Sigmoid colon (tissue), 4 donors: Measurements from ENCODE around the gene GPC3.

Experiments
- POLR2A ChIP-seq, 2 donors: fragments of 450-650 bp; IDR thresholded peaks; one replicate each; pipeline ENCODE4 v1.6.1; 2016; ENCODE audit warnings: antibody characterized with exemption in 2 of 2, mild to moderate bottlenecking in 2 of 2, moderate library complexity in 2 of 2
- POLR2AphosphoS5 ChIP-seq, 4 donors: sonication (generic); formaldehyde crosslinking; IDR thresholded peaks; one replicate each; pipeline ENCODE4 v1.6.1; 2017; ENCODE audit warnings: antibody characterized with exemption in 4 of 4
- TF ChIP-seq, protein P1 (sequence below), 4 experiments: fragments of 450-650 bp in 3 of 4; fragments of 200-600 bp in 1 of 4; IDR thresholded peaks; one replicate each; pipeline ENCODE4 v1.5.1; 2016 to 2019; ENCODE audit warnings: antibody characterized with exemption in 4 of 4, mild to moderate bottlenecking in 3 of 4, moderate library complexity in 2 of 4

GRCh38 chrX:133881007-133881406 lies 104.4 kb downstream of the GPC3 start:
- TF ChIP-seq, protein P1, sequence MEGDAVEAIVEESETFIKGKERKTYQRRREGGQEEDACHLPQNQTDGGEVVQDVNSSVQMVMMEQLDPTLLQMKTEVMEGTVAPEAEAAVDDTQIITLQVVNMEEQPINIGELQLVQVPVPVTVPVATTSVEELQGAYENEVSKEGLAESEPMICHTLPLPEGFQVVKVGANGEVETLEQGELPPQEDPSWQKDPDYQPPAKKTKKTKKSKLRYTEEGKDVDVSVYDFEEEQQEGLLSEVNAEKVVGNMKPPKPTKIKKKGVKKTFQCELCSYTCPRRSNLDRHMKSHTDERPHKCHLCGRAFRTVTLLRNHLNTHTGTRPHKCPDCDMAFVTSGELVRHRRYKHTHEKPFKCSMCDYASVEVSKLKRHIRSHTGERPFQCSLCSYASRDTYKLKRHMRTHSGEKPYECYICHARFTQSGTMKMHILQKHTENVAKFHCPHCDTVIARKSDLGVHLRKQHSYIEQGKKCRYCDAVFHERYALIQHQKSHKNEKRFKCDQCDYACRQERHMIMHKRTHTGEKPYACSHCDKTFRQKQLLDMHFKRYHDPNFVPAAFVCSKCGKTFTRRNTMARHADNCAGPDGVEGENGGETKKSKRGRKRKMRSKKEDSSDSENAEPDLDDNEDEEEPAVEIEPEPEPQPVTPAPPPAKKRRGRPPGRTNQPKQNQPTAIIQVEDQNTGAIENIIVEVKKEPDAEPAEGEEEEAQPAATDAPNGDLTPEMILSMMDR (IDR thresholded peaks at IDR 0.05), result no peak
- TF ChIP-seq POLR2AphosphoS5 (IDR thresholded peaks at IDR 0.05) (no peak), POLR2A (IDR thresholded peaks at IDR 0.05) (no peak)
